Heart right ventricle (tissue), 16 donors: Measurements from ENCODE around the gene CYS1. TPM values are rescaled to one million over a fixed set of nuclear protein-coding genes. Genes with fewer than 3 reads are reported as not detected.
"Not testable (repeated sequence)": the region's sequence is repeated elsewhere in the genome, so short reads cannot be mapped to it uniquely, and the experiment has no call there.

Source experiments
- ATAC-seq, 8 donors: fragments of 200-7000 bp; cut with Tn5 transposase; one replicate each; pipeline ENCODE4 v1.9.1; 2020; ENCODE audit warnings: mild to moderate bottlenecking in 8 of 8, moderate library complexity in 8 of 8, moderate number of reproducible peaks in 1 of 8
- DNase-seq, 2 donors: peaks; one replicate each; pipeline ENCODE4 v3.0.0-alpha.2; 2020
- H3K27ac ChIP-seq, 10 donors: fragments of 200-600 bp; sonication (generic) in 2 of 10; one replicate each; pipeline versions ENCODE4 v1.5.0 to v1.8.0; 2020 to 2022; ENCODE audit warnings: mild to moderate bottlenecking in 3 of 10
- H3K27me3 ChIP-seq, 7 donors: fragments of 200-600 bp; one replicate each; pipeline ENCODE4 v1.8.0; 2021 to 2022; ENCODE audit warnings: mild to moderate bottlenecking in 2 of 7
- H3K36me3 ChIP-seq, 9 donors: fragments of 200-600 bp; sonication (generic) in 1 of 9; one replicate each; pipeline versions ENCODE4 v1.5.0 to v1.8.0; 2020 to 2022; ENCODE audit warnings: mild to moderate bottlenecking in 2 of 9
- H3K4me1 ChIP-seq, 9 donors: fragments of 200-600 bp; sonication (generic) in 1 of 9; one replicate each; pipeline versions ENCODE4 v1.5.0 to v1.8.0; 2020 to 2022; ENCODE audit warnings: mild to moderate bottlenecking in 4 of 9
- H3K4me3 ChIP-seq, 10 donors: fragments of 200-600 bp; sonication (generic) in 2 of 10; one replicate each; pipeline versions ENCODE4 v1.5.0 to v1.8.0; 2020 to 2022; ENCODE audit warnings: mild to moderate bottlenecking in 7 of 10, moderate library complexity in 2 of 10
- H3K9me3 ChIP-seq, 11 donors: fragments of 200-600 bp in 10 of 11; sonication (generic) in 2 of 11; one replicate each; pipeline versions ENCODE4 v1.5.0 to v1.8.0; 2013 to 2022; ENCODE audit warnings: mild to moderate bottlenecking in 2 of 11, control low read depth in 1 of 11, moderate library complexity in 1 of 11
- CTCF ChIP-seq, 9 donors: fragments of 200-600 bp; sonication (generic) in 2 of 9; IDR thresholded peaks; one replicate each; pipeline versions ENCODE4 v1.5.0 to v1.8.0; 2021 to 2022; ENCODE audit warnings: antibody characterized with exemption in 9 of 9, mild to moderate bottlenecking in 5 of 9, moderate library complexity in 1 of 9
- WGBS, 2 donors: extraction: QIAGEN DNeasy Blood & Tissue Kit; methylation state at CpG; one replicate each; pipeline ENCODE4 v1.1.7; 2013; ENCODE audit warnings: inconsistent platforms in 1 of 2; 5-methylcytosine and 5-hydroxymethylcytosine counted together
- intact Hi-C, 10 donors: fragments of 100-400 bp; cut with DNase I; formaldehyde crosslinking; loops; one replicate each; pipeline versions ENCODE4 v1.11.1 to v1.14.2; 2022
- polyA plus RNA-seq, 2 donors: library from polyadenylated mRNA; stranded (reverse); fragments of 200-250 nt; gene quantifications; one replicate each; pipeline ENCODE4 v1.2.3, GENCODE V29; 2013
- total RNA-seq, 10 donors: library from RNA; stranded (reverse); fragmentation: NEBNext Ultra II Directional in 3 of 10; extraction: Animal tissue kit (Norgen Biotek cat#: 25700) in 3 of 10; gene quantifications; one replicate each; pipeline versions ENCODE4 v1.2.1 to v1.2.4, GENCODE V29; 2021 to 2023
- donor health status: Arrhythmogenic right ventricular cardiomyopathy.
- donor health status: ischemic (EF 13 %, LVEDD 7.1; RV severe dilation, severe dysfunction).
- donor health status: healthy with polysubstance abuse.
- donor health status: DM: no; HTN: yes; CAD: no.
- donor health status: DM: no; HTN: no; CAD: no.
- donor health status: ischemic (EF 25% LVEDD 6.9; RV normal size, moderate dysfunction).
- donor health status: ischemic (EF 25% LVEDD 5.7; RV mildly dilated, moderate dysfunction).
- donor health status: healthy.
- donor health status: DM: yes; HTN: yes; CAD: no.
- donor health status: Ischemic cardiomyopathy.
- donor health status: ischemic (EF 35%, LVEDD 5.7; RV mildly dilated, moderate dysfunction).
- donor health status: nonischemic (EF 11% LVEDD 7.7; RV severe dilation, severe dysfunction).
- donor health status: DM: yes; HTN: yes; CAD: no.
- donor health status: PGD.
- donor health status: ischemic (EF 29% LVEDD 5.4; RV normal size, mild dysfunction).
- donor health status: nonischemic (EF 23%, LVEDD 6.1; RV moderate dilation, normal function).

CYS1 gene
- total and polyA plus RNA-seq, 12 donors, result 0.38 to 7.2 (median 2.8) TPM

GRCh38 chr2:10012963-10013461, 67.2 kb downstream of the CYS1 start:
- ATAC-seq (no peak), DNase-seq (no peak)
- Histone ChIP-seq H3K9me3 (peaks cover 0 to 15% (median 0%) of the 10 kb centered on the region in 11 donors), H3K27ac (no peak overlapping the region), H3K27me3 (no peaks in the 10 kb centered on the region), H3K36me3 (no peaks in the 10 kb centered on the region), H3K4me1 (peaks cover 13 to 25% (median 21%) of the 10 kb centered on the region in 9 donors), H3K4me3 (no peak overlapping the region)
- 90 to 92% methylated on average over 29 of the region's 29 CpGs for WGBS, 2 donors
- no peak for TF ChIP-seq CTCF (IDR thresholded peaks at IDR 0.05)
- intact Hi-C loops, result no loop called here

DNA sequence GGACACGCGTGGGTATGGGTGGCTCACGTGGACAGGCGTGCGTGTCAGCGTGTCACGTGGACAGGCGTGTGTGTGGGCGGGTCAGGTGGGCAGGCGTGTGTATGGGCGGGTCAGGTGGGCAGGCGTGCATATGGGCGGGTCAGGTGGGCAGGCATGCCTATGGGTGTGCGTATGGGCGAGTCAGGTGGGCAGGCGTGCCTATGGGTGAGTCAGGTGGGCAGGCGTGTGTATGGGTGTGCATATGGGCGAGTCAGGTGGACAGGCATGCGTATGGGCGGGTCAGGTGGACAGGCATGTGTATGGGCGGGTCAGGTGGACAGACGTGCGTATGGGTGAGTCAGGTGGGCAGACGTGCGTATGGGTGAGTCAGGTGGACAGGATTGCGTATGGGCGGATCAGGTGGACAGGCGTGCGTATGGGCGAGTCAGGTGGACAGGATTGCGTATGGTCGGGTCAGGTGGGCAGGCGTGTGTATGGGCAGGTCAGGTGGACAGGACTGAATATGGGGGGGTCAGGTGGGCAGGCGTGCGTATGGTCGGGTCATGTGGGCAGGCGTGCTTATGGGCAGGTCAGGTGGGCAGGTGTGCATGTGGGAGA, 67.7 kb downstream of the CYS1 start:
- DNase-seq, H3K27ac ChIP-seq, intact Hi-C loops, H3K36me3 ChIP-seq, H3K4me3 ChIP-seq, ATAC-seq, H3K27me3 ChIP-seq: not testable (repeated sequence)
- H3K9me3 ChIP-seq, result peaks cover 0 to 10% (median 0%) of the 10 kb centered on the region in 11 donors
- H3K4me1 ChIP-seq, result peaks cover 18 to 30% (median 27%) of the 10 kb centered on the region in 9 donors
- WGBS, 2 donors, result 96% methylated on average over 37 of the region's 37 CpGs

GRCh38 chr2:10011606-10012325, 68.4 kb downstream of the CYS1 start:
- intact Hi-C loops, result loop anchor here in 1 of 10 donors (2.0 kb wide), 1 partner anchor 21 kb away; no protein-coding TSS in a partner anchor
- H3K36me3 ChIP-seq, H3K4me3 ChIP-seq, DNase-seq, H3K9me3 ChIP-seq, H3K27me3 ChIP-seq, ATAC-seq, H3K27ac ChIP-seq: not testable (repeated sequence)
- H3K4me1 ChIP-seq, result peaks cover 21 to 37% (median 31%) of the 10 kb centered on the region in 9 donors
- 93 to 97% methylated on average over 46 to 61 of the region's 61 CpGs for WGBS, 2 donors

DNA sequence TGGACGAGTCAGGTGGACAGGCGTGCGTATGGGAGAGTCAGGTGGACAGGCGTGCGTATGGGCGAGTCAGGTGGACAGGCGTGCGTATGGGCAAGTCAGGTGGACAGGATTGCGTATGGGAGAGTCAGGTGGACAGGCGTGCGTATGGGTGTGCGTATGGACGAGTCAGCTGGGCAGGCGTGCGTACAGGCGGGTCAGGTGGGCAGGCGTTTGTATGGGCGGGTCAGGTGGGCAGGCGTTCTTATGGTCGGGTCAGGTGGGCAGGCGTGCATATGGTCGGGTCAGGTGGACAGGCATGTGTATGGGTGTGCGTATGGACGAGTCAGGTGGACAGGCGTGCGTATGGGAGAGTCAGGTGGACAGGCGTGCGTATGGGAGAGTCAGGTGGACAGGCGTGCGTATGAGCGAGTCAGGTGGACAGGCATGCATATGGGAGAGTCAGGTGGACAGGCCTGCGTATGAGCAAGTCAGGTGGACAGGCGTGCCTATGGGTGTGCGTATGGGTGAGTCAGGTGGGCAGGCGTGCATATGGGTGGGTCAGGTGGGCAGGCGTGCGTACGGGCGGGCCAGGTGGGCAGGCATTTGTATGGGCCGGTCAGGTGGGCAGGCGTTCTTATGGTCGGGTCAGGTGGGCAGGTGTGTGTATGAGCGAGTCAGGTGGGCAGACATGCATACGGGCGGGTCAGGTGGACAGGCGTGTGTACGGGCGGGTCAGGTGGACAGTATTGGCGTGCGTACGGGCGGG, 69.2 kb downstream of the CYS1 start:
- Histone ChIP-seq H3K4me1 (peaks cover 21 to 44% (median 35%) of the 10 kb centered on the region in 9 donors), H3K27me3 (peaks cover 0 to 11% (median 0%) of the 10 kb centered on the region in 7 donors)
- not testable (repeated sequence) for H3K4me3 ChIP-seq, H3K36me3 ChIP-seq, ATAC-seq, H3K9me3 ChIP-seq, H3K27ac ChIP-seq, DNase-seq
- WGBS, 2 donors, result 96 to 97% methylated on average over 52 of the region's 52 CpGs
- intact Hi-C loops, result loop anchor here in 1 of 10 donors (2.0 kb wide), 1 partner anchor 22 kb away; no protein-coding TSS in a partner anchor

- peak; percentile 83 to 90 for DNase-seq
- H3K27me3 ChIP-seq, result peaks cover 0 to 16% (median 0%) of the 10 kb centered on the region in 7 donors
- H3K9me3 ChIP-seq, result no peaks in the 10 kb centered on the region
- no peak overlapping the region for H3K4me3 ChIP-seq
- intact Hi-C loops, result loop anchor here in 1 of 10 donors (2.0 kb wide), 1 partner anchor 23 kb away; no protein-coding TSS in a partner anchor
- 55 to 63% methylated on average over 36 of the region's 36 CpGs for WGBS, 2 donors
- no peaks in the 10 kb centered on the region for H3K36me3 ChIP-seq
- TF ChIP-seq CTCF (IDR thresholded peaks at IDR 0.05), result no peak
- peak overlapping the region; percentile 39 to 80 (median 66) for H3K27ac ChIP-seq
- peaks cover 21 to 45% (median 35%) of the 10 kb centered on the region in 9 donors for H3K4me1 ChIP-seq
- peak; percentile 71 to 90 (median 86) for ATAC-seq
Observed at GRCh38 chr2:10009811-10010781, 70.1 kb downstream of the CYS1 start.
